WTC11 (cell line): ENCODE measurements around the gene KLHL7. TPM values are rescaled to one million over a fixed set of nuclear protein-coding genes. Genes with fewer than 3 reads are reported as not detected.

Source experiments
- ATF1 ChIP-seq: sonication (generic); formaldehyde crosslinking; IDR thresholded peaks from 2 replicates; pipeline ENCODE4 v1.8.1; 2023; ENCODE audit warnings: mild to moderate bottlenecking, moderate library complexity, missing genetic modification reagents
- CREM ChIP-seq: sonication (generic); formaldehyde crosslinking; IDR thresholded peaks from 2 replicates; pipeline ENCODE4 v1.8.1; 2022; ENCODE audit warnings: mild to moderate bottlenecking, missing genetic modification reagents, moderate library complexity
- E2F5 ChIP-seq: sonication (generic); formaldehyde crosslinking; IDR thresholded peaks from 2 replicates; pipeline ENCODE4 v1.8.1; 2022; ENCODE audit warnings: mild to moderate bottlenecking, moderate library complexity, missing genetic modification reagents
- ETV6 ChIP-seq: sonication (generic); formaldehyde crosslinking; IDR thresholded peaks from 2 replicates; pipeline ENCODE4 v1.8.1; 2022; ENCODE audit warnings: mild to moderate bottlenecking, missing genetic modification reagents
- FOXJ3 ChIP-seq: sonication (generic); formaldehyde crosslinking; IDR thresholded peaks from 2 replicates; pipeline ENCODE4 v1.9.0; 2021; ENCODE audit warnings: missing genetic modification reagents, mild to moderate bottlenecking, borderline replicate concordance
- FOXP4 ChIP-seq: sonication (generic); formaldehyde crosslinking; IDR thresholded peaks from 2 replicates; pipeline ENCODE4 v1.8.0; 2022; ENCODE audit warnings: mild to moderate bottlenecking, missing genetic modification reagents
- HMGA2 ChIP-seq: fragments of 250-450 bp; sonication (Bioruptor Pico); IDR thresholded peaks from 2 replicates; pipeline ENCODE4 v1.4.0; 2021; ENCODE audit warnings: mild to moderate bottlenecking, moderate library complexity
- KAT7 ChIP-seq: sonication (generic); formaldehyde crosslinking; IDR thresholded peaks from 2 replicates; pipeline ENCODE4 v1.8.1; 2023; ENCODE audit warnings: missing genetic modification reagents, mild to moderate bottlenecking, borderline replicate concordance
- MLX ChIP-seq: sonication (generic); formaldehyde crosslinking; IDR thresholded peaks from 2 replicates; pipeline ENCODE4 v1.8.1; 2023; ENCODE audit warnings: mild to moderate bottlenecking, missing genetic modification reagents, moderate library complexity
- MYBL2 ChIP-seq: sonication (generic); formaldehyde crosslinking; IDR thresholded peaks from 2 replicates; pipeline ENCODE4 v1.8.1; 2023; ENCODE audit warnings: mild to moderate bottlenecking, moderate library complexity, missing genetic modification reagents
- NFYB ChIP-seq: sonication (generic); formaldehyde crosslinking; conservative IDR thresholded peaks from 2 replicates; pipeline ENCODE4 v1.8.0; 2022; ENCODE audit warnings: low read depth, missing genetic modification reagents
- SP1 ChIP-seq: sonication (generic); formaldehyde crosslinking; conservative IDR thresholded peaks from 2 replicates; pipeline ENCODE4 v1.8.1; 2022; ENCODE audit warnings: missing genetic modification reagents
- TEAD4 ChIP-seq: sonication (generic); formaldehyde crosslinking; IDR thresholded peaks from 2 replicates; pipeline ENCODE4 v1.8.0; 2022; ENCODE audit warnings: mild to moderate bottlenecking, missing genetic modification reagents
- ZBTB21 ChIP-seq: sonication (generic); formaldehyde crosslinking; IDR thresholded peaks from 2 replicates; pipeline ENCODE4 v1.8.1; 2023; ENCODE audit warnings: mild to moderate bottlenecking, missing genetic modification reagents, borderline replicate concordance
- ZBTB43 ChIP-seq: sonication (generic); formaldehyde crosslinking; IDR thresholded peaks from 2 replicates; pipeline ENCODE4 v1.8.1; 2023; ENCODE audit warnings: mild to moderate bottlenecking, missing genetic modification reagents
- ZNF263 ChIP-seq: sonication (generic); formaldehyde crosslinking; IDR thresholded peaks from 2 replicates; pipeline ENCODE4 v1.8.1; 2022; ENCODE audit warnings: low read depth, mild to moderate bottlenecking, moderate library complexity, missing genetic modification reagents
- ZNF396 ChIP-seq: fragments of 250-450 bp; sonication (Bioruptor Pico); IDR thresholded peaks from 2 replicates; pipeline ENCODE4 v1.8.0; 2021; ENCODE audit warnings: mild to moderate bottlenecking, moderate library complexity, borderline replicate concordance
- total RNA-seq: library from RNA; stranded (reverse); gene quantifications from 3 replicates; pipeline ENCODE4 v1.2.3, GENCODE V29; 2021
- TF ChIP-seq, protein P1 (sequence below): fragments of 200-600 bp; IDR thresholded peaks from 2 replicates; pipeline ENCODE4 v1.8.0; 2022; ENCODE audit warnings: antibody characterized with exemption
- TF ChIP-seq, protein P2 (sequence below): sonication (generic); formaldehyde crosslinking; IDR thresholded peaks from 2 replicates; pipeline ENCODE4 v1.8.0; 2022; ENCODE audit warnings: mild to moderate bottlenecking, missing genetic modification reagents
- TF ChIP-seq, protein P3 (sequence below): sonication (generic); formaldehyde crosslinking; IDR thresholded peaks from 2 replicates; pipeline ENCODE4 v1.8.1; 2023; ENCODE audit warnings: mild to moderate bottlenecking, missing genetic modification reagents, moderate library complexity
- TF ChIP-seq, protein P4 (sequence below): sonication (generic); formaldehyde crosslinking; IDR thresholded peaks from 2 replicates; pipeline ENCODE4 v1.8.1; 2022; ENCODE audit warnings: low read depth, mild to moderate bottlenecking, moderate library complexity, missing genetic modification reagents, borderline replicate concordance
- TF ChIP-seq, protein P5 (sequence below): fragments of 250-450 bp; sonication (Bioruptor Pico); IDR thresholded peaks from 2 replicates; pipeline ENCODE4 v1.9.0; 2021; ENCODE audit warnings: mild to moderate bottlenecking, borderline replicate concordance

Gene KLHL7
- total RNA-seq, 1 experiment from 2014 or later, result 82.1 TPM

DNA sequence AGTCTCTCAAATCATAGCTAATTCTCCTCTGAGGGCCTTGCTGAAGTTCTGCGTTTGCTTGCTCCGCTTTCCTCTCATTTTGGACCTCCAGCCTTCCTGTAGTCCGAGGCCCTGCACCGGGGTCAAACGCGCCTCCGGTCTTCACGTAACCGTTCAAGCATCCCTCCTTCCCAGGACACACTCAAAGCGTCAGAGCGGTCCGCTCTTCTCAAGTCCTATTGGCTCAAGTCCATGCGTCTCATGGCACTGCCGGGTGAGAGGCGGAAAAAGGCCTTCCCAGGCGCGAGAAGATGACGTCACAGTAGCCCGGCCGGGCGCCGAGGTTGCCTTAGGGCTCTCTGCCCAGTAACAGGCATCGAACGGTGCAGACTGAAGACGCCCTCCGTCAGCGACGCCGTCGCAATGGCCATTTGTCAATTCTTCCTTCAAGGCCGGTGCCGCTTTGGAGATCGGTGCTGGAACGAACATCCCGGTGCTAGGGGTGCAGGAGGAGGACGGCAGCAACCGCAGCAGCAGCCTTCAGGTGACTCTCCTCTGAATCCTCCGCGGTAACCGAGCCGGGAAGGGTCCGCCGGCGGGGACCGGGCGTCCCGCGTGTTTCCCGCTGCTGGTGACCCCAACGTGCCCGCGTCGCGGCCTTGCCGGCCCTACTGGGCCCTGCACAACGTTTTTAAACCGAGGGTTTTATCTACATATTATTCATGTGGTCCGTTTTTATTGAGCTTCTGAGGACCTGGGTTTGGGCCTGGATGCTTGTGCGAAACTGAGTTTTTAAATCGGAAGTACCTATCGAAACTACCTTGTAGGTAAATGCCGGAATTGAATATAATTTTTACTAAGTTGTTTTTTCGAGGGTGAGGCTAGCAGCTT lies 76.3 kb downstream of the KLHL7 start, which contains the start of gene NUP42 (continued):
- TF ChIP-seq, protein P1, sequence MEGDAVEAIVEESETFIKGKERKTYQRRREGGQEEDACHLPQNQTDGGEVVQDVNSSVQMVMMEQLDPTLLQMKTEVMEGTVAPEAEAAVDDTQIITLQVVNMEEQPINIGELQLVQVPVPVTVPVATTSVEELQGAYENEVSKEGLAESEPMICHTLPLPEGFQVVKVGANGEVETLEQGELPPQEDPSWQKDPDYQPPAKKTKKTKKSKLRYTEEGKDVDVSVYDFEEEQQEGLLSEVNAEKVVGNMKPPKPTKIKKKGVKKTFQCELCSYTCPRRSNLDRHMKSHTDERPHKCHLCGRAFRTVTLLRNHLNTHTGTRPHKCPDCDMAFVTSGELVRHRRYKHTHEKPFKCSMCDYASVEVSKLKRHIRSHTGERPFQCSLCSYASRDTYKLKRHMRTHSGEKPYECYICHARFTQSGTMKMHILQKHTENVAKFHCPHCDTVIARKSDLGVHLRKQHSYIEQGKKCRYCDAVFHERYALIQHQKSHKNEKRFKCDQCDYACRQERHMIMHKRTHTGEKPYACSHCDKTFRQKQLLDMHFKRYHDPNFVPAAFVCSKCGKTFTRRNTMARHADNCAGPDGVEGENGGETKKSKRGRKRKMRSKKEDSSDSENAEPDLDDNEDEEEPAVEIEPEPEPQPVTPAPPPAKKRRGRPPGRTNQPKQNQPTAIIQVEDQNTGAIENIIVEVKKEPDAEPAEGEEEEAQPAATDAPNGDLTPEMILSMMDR, result no peak
- TF ChIP-seq CREM (CRISPR knock-in tag) (peak; percentile 99), ZBTB43 (CRISPR knock-in tag) (no peak), ZNF263 (no peak), KAT7 (CRISPR knock-in tag) (0 out of 2 replicates have a peak, but pooled peaks have one; percentile 44), NFYB (CRISPR knock-in tag) (peak; percentile 53), MYBL2 (CRISPR knock-in tag) (peak; percentile 92), ATF1 (no peak), ZNF396 (no peak), HMGA2 (CRISPR knock-in tag) (no peak), ZBTB21 (CRISPR knock-in tag) (no peak), FOXP4 (no peak), TEAD4 (no peak), MLX (CRISPR knock-in tag) (no peak), FOXJ3 (CRISPR knock-in tag) (no peak), ETV6 (peak; percentile 43; the same call in 1 of the 2 replicates), E2F5 (CRISPR knock-in tag) (no peak; the same call in 1 of the 2 replicates), SP1 (CRISPR knock-in tag) (peak; percentile 88)
- TF ChIP-seq, protein P2, sequence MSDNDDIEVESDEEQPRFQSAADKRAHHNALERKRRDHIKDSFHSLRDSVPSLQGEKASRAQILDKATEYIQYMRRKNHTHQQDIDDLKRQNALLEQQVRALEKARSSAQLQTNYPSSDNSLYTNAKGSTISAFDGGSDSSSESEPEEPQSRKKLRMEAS (CRISPR knock-in tag), result peak; percentile 91
- TF ChIP-seq, protein P3, sequence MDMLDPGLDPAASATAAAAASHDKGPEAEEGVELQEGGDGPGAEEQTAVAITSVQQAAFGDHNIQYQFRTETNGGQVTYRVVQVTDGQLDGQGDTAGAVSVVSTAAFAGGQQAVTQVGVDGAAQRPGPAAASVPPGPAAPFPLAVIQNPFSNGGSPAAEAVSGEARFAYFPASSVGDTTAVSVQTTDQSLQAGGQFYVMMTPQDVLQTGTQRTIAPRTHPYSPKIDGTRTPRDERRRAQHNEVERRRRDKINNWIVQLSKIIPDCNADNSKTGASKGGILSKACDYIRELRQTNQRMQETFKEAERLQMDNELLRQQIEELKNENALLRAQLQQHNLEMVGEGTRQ (CRISPR knock-in tag), result no peak
- TF ChIP-seq, protein P4, sequence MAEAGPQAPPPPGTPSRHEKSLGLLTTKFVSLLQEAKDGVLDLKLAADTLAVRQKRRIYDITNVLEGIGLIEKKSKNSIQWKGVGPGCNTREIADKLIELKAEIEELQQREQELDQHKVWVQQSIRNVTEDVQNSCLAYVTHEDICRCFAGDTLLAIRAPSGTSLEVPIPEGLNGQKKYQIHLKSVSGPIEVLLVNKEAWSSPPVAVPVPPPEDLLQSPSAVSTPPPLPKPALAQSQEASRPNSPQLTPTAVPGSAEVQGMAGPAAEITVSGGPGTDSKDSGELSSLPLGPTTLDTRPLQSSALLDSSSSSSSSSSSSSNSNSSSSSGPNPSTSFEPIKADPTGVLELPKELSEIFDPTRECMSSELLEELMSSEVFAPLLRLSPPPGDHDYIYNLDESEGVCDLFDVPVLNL (CRISPR knock-in tag), result 0 out of 2 replicates have a peak, but pooled peaks have one; percentile 53
- TF ChIP-seq, protein P5, sequence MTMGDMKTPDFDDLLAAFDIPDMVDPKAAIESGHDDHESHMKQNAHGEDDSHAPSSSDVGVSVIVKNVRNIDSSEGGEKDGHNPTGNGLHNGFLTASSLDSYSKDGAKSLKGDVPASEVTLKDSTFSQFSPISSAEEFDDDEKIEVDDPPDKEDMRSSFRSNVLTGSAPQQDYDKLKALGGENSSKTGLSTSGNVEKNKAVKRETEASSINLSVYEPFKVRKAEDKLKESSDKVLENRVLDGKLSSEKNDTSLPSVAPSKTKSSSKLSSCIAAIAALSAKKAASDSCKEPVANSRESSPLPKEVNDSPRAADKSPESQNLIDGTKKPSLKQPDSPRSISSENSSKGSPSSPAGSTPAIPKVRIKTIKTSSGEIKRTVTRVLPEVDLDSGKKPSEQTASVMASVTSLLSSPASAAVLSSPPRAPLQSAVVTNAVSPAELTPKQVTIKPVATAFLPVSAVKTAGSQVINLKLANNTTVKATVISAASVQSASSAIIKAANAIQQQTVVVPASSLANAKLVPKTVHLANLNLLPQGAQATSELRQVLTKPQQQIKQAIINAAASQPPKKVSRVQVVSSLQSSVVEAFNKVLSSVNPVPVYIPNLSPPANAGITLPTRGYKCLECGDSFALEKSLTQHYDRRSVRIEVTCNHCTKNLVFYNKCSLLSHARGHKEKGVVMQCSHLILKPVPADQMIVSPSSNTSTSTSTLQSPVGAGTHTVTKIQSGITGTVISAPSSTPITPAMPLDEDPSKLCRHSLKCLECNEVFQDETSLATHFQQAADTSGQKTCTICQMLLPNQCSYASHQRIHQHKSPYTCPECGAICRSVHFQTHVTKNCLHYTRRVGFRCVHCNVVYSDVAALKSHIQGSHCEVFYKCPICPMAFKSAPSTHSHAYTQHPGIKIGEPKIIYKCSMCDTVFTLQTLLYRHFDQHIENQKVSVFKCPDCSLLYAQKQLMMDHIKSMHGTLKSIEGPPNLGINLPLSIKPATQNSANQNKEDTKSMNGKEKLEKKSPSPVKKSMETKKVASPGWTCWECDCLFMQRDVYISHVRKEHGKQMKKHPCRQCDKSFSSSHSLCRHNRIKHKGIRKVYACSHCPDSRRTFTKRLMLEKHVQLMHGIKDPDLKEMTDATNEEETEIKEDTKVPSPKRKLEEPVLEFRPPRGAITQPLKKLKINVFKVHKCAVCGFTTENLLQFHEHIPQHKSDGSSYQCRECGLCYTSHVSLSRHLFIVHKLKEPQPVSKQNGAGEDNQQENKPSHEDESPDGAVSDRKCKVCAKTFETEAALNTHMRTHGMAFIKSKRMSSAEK (CRISPR knock-in tag), result no peak
